ENCODE measurements around the gene ITGA5.

ITGA5 gene

DNA sequence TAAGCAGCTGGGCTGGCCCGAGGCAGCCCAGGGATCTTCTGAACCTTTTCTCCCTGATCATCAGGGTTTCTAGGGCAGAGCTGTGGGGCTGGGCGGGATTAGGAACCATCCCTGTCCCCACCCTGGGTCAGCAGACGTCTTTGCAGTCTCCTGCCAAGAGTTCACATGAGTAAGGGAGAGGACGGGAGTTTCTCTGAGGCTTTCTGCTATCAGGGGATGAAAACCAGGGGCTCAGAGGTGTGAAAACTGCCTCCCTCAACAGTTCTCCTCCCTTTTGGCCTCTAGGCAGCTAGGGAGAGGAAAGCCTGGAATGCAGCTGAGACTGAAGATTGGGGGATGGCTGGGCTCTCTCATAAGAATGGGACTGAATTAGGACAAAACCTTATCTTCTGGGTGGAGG is 42.5 kb downstream of the ITGA5 start:
- no peak for DNase-seq (ENCODE audit: low spot score)
- TF ChIP-seq, protein P1, sequence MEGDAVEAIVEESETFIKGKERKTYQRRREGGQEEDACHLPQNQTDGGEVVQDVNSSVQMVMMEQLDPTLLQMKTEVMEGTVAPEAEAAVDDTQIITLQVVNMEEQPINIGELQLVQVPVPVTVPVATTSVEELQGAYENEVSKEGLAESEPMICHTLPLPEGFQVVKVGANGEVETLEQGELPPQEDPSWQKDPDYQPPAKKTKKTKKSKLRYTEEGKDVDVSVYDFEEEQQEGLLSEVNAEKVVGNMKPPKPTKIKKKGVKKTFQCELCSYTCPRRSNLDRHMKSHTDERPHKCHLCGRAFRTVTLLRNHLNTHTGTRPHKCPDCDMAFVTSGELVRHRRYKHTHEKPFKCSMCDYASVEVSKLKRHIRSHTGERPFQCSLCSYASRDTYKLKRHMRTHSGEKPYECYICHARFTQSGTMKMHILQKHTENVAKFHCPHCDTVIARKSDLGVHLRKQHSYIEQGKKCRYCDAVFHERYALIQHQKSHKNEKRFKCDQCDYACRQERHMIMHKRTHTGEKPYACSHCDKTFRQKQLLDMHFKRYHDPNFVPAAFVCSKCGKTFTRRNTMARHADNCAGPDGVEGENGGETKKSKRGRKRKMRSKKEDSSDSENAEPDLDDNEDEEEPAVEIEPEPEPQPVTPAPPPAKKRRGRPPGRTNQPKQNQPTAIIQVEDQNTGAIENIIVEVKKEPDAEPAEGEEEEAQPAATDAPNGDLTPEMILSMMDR (IDR thresholded peaks at IDR 0.05): no peak
- Histone ChIP-seq H3K27ac (peak overlapping the region; percentile 16 to 87), H3K4me3 (no peak overlapping the region)

DNA sequence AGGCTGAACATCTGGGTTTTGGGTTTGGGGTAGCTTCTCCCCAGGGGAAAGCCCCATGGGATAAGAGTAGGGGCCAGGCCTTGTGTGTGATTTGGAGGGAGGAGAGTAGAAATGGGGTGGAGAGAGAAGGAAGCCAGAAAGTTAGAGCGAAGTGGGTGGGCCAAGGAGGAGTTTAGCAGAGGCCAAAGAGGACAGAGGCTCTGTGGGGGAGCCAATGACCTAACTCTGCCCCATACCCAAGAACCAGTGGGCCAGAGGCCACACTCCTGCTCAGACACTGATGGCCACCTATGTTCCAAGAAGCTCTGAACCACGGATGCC is 43.8 kb downstream of the ITGA5 start:
- H3K27ac ChIP-seq: peak overlapping the region; percentile 10 to 87
- no peak for DNase-seq (ENCODE audit: low spot score)
- TF ChIP-seq, protein P1 (IDR thresholded peaks at IDR 0.05): no peak
- H3K4me3 ChIP-seq: no peak overlapping the region

DNA sequence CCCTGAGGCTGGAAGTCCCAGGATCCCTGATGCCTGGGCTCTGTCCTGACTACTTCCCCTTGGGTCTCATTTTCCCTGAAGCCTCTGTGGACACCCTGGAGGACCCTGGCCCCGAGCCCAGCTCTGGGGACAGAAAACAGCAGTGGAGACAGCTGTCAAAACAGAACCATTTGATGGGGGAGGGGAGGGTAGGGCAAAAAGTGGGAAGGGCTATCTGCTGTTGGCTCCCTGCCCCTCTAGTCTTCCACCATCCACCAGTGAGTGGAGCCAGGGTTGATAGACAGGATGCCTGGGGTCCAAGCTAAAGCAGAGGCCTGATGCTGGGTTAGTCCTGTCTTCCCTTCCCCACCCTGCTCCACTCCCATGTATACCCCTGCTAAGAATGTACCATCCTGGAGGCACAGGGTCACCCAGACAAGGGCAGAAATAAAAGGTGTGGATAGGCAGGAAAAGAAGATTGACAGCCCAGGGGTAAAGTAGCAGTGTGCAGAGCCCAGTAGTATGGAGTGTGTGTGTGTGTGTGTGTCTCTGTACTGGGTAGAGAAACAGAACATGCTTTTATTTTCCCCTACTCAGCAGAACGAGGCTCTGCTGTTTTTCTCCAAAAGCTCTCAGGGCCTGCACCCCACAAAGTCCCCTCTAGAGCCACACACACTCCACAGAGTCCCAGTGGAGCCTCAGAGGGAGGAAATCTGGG is 44.4 kb downstream of the ITGA5 start:
- TF ChIP-seq, protein P1 (IDR thresholded peaks at IDR 0.05): no peak
- no peak for DNase-seq (ENCODE audit: low spot score)
- Histone ChIP-seq H3K27ac (peak overlapping the region; percentile 10 to 87), H3K4me3 (no peak overlapping the region)

DNA sequence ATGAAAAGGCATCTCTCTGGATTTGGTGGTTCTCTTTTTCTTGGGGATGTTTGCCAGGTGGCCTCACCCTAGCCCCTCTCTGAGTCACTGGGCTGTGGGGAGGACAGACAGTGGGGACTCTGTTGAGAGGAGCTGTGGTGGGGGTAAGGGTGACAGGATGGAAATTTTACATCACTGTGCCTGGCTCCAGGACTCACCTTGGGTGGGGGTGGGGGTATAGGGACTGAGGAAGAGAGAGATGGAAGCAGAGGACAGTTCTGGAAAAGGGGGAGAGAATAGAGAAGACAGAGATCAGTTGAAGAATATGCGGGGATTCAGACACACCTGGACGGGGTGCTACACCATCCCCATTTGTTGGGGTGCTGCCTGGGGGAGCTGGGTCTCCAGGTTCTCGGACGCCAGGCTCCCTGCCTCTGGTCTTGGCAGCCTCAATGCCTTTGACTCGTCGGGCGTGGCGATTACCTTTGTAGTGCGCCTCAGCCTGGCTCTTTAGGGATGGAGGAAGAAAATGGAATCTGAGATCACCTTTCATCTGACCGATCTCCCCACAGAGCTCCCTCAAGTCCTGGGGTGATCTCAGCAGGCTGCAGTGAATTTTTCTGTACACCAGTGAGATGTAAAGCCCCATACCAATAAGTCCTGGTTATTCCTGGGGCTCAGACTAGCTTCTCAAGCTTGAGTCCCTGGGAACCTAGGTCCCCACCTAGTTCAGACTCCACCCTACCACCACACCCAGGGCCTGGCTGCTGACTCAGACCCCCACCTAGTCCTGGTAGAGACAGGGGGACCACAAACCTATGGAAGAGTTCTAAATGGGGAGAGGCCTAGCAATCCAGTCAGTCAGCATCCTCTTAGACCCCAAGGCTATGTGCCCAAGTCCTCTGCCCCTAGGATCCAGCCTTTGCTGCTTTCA is 45.2 kb downstream of the ITGA5 start:
- TF ChIP-seq, protein P1 (IDR thresholded peaks at IDR 0.05): no peak
- DNase-seq (ENCODE audit: low spot score): no peak
- no peak overlapping the region for H3K4me3 ChIP-seq
- H3K27ac ChIP-seq: peak overlapping the region in 1 of 2 donors; percentile 87

DNA sequence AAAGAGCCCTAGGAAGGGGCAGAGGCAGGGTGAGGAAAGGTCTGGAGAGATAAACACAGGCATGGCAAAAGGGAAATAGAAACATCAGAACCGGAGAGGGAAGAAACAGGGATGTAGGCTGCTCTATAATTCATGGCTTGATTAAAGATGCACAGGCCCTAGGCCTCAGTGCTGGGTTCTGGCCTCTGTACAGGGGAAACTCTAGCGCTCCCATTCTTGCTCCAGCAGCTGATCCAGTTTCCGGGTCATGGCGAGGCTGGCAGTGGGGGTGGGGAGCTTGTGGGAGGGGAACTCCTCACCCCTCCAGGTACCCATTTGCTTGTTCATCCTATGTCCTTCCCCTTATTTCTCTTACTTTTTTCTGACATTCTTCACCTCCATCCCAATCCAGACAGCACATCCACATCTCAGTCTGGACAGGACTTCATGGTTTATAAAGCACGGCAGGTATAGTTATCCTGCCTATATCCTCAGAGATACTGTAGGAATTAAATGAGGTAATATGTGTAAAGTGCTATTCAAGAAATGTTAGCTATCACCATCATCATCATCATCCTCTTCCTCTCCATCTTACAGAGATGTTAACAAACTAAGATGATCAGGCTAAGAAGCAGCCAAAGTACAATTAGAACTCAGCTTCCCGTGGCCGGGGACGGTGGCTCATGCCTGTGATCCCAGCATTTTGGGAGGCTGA is 46.8 kb downstream of the ITGA5 start:
- Histone ChIP-seq H3K27ac (peak overlapping the region in 1 of 2 donors; percentile 86), H3K4me3 (no peak overlapping the region)
- TF ChIP-seq, protein P1 (IDR thresholded peaks at IDR 0.05): no peak
- DNase-seq (ENCODE audit: low spot score): no peak

DNA sequence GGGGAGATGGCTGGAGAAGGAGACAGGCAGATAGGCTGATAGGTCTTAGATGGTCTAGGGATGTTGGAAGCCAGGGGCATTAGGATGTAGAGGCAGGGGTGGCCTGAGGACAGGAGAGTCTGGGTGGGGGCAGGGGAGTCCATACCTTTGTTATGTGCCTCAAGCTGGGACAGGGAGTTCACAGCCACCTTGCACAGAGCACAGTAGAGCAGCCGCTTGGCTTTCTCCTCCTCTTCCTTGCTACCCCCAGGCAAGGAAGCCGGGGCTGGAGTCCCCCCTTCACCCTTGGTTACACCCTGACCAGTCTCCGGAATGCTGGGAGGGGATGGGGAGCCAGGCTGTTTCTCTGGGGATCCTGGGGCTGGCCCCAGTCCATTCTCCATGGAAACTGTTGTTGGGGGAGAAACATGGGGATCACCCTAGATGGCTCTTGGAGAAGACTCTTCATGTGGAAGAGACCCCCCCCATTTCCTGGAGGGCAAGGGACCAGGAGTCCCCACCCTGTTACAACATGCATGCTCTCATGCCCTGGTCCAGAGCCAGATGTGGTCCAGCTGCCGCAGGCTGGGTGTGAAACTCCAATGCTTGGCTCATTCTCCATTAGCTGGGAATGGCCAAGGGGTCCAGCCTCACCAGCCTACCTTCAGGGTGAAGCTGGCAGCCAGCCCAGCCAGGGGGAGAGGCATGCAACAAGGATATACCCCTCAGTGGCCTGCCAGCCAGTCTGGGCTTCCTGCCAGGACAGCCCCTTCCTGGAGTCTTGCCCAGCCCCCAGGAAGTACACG is 47.5 kb downstream of the ITGA5 start:
- Histone ChIP-seq H3K4me3 (no peak overlapping the region), H3K27ac (peak overlapping the region; percentile 22 to 86)
- no peak for DNase-seq (ENCODE audit: low spot score)
- TF ChIP-seq, protein P1 (IDR thresholded peaks at IDR 0.05): no peak

All from coronary artery (tissue), 2 donors.